ENCODE data around the gene WBP1.
A peak's percentile ranks its signal among the peaks of the same experiment; 100 is the strongest.
"Not testable (repeated sequence)": the region's sequence is repeated elsewhere in the genome, so short reads cannot be mapped to it uniquely, and the experiment has no call there.

WBP1 gene

DNA sequence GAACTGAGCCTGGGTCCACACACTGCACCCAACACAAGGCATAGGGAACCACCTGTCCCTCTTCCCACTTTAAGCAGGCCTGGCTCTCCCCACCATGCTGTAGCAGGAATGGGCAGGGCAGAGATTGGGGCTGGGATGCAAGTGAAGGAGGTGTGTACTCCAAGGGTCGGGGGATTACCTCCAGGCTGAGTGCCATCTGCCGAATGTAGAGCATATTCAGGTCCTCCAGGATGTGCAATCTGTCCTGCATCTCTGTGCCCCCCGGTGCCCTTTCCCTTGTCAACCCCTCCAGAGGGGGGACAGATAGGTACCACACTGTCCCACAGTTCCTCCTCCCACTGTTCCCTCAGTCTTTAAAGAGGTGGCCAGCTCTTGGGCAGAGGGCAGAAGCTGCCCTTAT, 18.9 kb upstream of the WBP1 start:
- TF ChIP-seq POLR2A (IDR thresholded peaks at IDR 0.05; ENCODE audit: low read length) (no peak), GATA1 (IDR thresholded peaks at IDR 0.05; ENCODE audit: low read depth, low read length) (no peak)
- no peak for DNase-seq

DNA sequence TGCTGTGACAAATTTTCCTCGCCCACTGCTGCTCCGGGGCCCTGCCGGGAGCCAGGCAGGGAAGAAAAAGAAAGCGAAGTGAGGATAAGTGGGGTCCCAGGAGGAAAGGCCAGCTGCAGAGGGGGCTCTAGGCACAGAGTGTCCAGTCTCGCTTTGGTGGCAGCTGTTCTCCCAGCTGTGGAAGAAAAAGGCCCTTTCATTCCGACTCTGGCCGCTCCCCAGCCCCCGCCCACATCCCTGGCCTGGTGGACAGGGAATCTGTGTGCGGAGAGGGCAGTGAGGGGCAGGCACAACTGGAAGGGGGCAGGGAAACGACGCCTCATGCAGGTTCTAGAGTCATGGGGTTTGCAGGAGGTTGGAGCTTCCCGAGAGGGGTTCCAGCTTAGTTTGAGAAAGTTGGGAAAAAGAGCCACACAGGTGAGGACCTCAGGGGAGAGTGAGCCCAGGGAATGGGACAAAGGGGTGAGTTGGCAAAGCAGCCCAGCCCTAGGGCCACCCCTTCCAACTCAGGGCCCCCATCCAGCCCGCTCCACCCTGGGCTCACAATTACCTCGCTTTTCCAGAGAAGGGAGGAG, 18.3 kb upstream of the WBP1 start:
- no peak for DNase-seq
- TF ChIP-seq GATA1 (IDR thresholded peaks at IDR 0.05; ENCODE audit: low read depth, low read length), result no peak
- TF ChIP-seq POLR2A (IDR thresholded peaks at IDR 0.05; ENCODE audit: low read length), result no peak

GRCh38 chr2:74440378-74441169, 17.7 kb upstream of the WBP1 start:
- TF ChIP-seq GATA1 (IDR thresholded peaks at IDR 0.05; ENCODE audit: low read depth, low read length), result no peak
- TF ChIP-seq POLR2A (IDR thresholded peaks at IDR 0.05; ENCODE audit: low read length), result no peak
- DNase-seq, result peak; percentile 42 to 53

DNA sequence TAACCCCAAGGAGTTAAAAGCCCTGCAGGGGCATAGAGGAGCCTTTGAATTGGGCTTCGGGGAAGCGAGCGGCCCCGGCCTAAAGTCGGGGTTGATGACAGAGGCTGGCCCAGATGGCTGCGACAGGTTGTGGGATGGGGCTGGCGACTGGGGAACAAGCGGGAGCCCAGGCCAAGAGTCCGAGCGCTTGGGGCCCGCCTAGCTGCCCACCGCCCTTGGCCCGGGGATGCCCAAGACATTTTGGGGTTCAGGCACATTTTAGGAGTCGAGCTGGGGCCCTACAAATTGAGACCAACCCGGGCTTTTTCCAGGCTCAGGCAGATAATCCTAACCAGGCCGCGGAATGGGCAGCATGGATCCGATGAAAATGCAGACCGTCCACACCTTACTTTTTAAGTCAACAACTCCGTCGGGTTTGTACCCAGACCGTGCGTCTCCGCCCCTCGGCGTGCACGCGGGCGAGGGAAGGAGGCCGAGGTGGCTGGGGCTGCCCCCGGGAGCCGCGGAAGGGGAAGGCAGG, 17.0 kb upstream of the WBP1 start:
- no peak for DNase-seq
- TF ChIP-seq GATA1 (IDR thresholded peaks at IDR 0.05; ENCODE audit: low read depth, low read length) (no peak), POLR2A (IDR thresholded peaks at IDR 0.05; ENCODE audit: low read length) (no peak)

DNA sequence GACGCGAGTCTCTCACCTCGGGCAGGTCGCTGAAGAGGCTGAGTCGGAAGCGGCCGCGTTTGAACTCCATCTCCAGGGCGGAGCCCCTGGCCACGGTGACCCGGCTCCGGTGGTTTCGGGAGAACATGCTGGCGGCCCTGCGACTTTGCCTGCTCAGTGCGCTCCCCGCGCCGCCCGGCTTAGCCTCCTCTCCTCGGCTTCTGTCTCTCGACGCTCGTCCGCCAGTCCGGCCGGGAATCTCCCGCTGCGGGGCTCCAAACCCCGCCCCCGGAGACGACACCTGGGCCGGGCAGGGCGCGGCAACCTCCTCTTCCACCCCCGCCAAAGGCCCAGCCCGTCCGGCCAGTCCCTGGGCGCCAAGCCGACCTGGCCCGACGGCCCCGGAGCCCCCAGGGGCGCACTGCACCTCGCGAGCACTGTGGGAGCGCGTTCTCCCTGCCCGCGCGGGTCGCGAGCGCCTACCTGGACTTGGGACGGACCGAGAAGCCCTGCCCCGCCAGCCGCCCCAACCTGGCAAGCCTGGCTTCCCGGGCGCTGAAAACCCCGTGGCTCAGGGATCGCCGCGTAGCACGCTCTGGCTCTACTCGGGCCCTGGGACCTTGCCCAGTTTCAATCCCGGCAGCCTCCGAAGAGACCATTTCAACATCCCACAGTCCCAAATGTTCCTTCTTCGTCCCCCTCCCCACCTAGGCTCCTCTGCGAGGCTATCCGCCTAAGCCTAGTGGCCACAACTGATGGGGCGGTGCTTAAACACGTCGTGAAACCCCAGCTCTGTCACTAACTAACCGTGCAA, 16.4 kb upstream of the WBP1 start, which contains the start of gene RTKN:
Gene RTKN (minus strand): TSS at position 248 of the 793 bp plus-strand sequence. CDS start 121 bp downstream, at position 127.
- no peak for DNase-seq
- TF ChIP-seq POLR2A (IDR thresholded peaks at IDR 0.05; ENCODE audit: low read length) (no peak), GATA1 (IDR thresholded peaks at IDR 0.05; ENCODE audit: low read depth, low read length) (no peak)

DNA sequence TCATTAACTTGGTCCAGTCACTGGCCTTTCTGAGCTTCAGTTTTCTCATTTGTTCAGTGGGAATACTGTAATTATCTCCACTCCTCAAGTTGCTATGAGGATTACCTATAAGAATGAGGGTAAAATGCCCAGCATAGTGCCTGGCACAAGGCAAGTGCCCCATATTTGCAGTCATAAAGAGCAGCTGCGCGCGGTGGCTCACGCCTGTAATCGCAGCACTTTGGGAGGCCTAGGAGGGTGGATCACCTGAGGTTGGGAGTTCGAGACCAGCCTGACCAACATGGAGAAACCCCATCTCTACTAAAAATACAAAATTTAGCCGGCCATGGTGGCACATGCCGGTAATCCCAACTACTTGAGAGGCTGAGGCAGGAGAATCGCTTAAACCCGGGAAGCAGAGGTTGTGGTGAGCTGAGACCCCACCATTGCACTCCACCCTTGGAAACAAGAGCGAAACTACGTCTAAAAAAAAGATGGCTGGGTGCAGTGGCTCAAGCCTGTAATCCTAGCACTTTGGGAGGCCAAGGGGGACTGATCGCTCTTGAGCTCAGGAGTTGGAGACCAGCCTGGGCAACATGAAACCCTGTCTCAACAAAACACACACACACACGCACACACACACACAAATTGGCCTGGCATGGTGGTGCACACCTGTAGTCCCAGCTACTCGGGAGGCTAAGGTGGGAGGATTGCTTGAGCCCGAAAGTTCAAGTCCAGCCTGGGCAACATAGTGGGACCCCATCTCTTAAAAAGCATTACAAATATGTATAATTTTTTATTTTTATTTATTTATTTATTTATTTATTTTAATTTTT, 15.5 kb upstream of the WBP1 start:
- DNase-seq, result not testable (repeated sequence)

DNA sequence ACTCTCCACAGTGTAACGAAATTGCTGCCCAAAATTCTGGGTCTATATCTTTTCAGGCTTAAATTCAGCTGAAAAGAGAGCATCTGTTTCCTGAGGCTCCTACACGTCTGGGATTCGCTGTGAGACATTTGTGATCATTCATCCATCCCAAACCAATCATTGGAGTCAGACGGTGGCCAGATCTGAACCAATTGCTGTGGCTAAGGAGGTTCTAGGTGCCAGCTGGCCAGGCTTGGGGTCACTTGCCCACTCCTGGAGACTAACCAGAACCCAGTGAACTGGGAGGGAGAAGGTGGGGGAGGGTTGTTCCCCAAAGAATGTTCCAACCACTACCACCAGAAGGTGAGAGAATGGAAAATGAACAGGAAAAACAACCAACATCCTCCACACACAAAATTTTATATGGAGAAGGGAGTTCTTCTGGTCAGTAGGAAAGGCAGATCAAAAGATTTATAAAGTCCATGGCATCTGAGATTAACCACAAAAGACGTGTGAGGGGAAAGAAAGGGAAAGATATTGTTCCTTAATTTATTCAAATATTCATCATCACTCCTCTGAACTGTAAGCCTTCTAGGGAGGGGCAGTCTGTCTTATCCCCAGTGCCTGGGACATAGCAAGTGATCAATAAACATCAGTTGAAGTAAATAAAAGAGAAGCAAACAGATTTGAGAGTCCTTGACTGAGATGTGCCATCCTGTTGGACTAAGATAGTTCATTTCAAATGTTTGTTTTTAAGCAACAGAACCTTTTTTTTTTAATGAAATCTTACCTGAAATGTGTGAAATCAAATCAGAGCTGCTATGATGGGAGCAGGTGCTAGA, 13.5 kb upstream of the WBP1 start:
- no peak for TF ChIP-seq GATA1 (IDR thresholded peaks at IDR 0.05; ENCODE audit: low read depth, low read length)
- no peak for TF ChIP-seq POLR2A (IDR thresholded peaks at IDR 0.05; ENCODE audit: low read length)

GRCh38 chr2:74447230-74447999, 10.8 kb upstream of the WBP1 start:
- TF ChIP-seq POLR2A (IDR thresholded peaks at IDR 0.05; ENCODE audit: low read length), result no peak
- no peak for TF ChIP-seq GATA1 (IDR thresholded peaks at IDR 0.05; ENCODE audit: low read depth, low read length)
- no peak for DNase-seq

More for the DNA sequence above, 13.5 kb upstream of the WBP1 start:
- no peak for DNase-seq

DNA sequence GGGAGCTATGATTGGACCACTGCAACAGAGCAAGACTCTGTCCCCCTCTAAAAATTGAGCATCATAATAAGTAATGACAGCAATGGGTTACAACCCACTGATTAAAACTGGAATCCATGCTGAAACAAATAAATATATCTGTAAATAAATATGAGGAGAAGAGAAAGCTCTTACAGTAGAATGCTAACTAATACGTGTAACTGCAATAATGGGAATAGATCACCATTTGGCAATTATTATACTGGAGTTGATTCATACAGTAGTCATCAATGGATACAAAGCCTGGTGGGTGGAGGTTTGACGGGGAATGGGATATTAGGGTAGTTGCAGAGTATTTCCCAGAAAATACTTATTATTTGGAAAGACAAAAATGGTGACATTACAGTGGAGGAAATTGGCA, 9.5 kb upstream of the WBP1 start:
- DNase-seq, result no peak
- no peak for TF ChIP-seq POLR2A (IDR thresholded peaks at IDR 0.05; ENCODE audit: low read length)
- TF ChIP-seq GATA1 (IDR thresholded peaks at IDR 0.05; ENCODE audit: low read depth, low read length), result no peak

DNA sequence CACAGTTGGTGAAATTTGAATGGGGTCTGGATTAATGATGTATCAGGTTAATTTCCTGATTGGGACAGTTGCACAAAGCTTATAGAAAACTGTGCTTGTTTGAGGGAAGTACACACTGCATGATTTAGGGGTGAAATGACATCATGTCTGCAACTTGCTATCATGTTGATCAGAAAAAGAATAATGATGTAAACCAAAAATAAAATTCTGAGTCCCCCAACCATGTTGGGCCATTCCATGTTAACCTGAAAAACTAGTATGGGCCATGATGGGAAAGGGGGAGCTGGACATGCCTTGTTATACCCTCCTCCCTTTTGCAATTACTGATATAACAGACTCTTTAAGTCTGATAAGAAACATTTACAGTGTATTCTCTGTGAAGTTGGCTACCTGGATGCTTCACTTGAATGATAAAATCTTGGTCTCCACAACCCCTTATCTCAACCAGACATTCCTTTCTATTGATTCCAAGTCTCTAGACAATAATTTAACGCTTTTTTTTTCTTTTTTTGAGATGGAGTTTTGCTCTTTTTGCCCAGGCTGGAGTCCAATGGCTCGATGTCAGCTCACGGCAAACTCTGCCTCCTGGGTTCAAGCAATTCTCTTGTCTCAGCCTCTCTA, 7.6 kb upstream of the WBP1 start:
- DNase-seq, result no peak
- no peak for TF ChIP-seq POLR2A (IDR thresholded peaks at IDR 0.05; ENCODE audit: low read length)
- TF ChIP-seq GATA1 (IDR thresholded peaks at IDR 0.05; ENCODE audit: low read depth, low read length), result no peak

- TF ChIP-seq POLR2A (IDR thresholded peaks at IDR 0.05; ENCODE audit: low read length), result peak; percentile 70
- TF ChIP-seq GATA1 (IDR thresholded peaks at IDR 0.05; ENCODE audit: low read depth, low read length), result no peak
- DNase-seq, result peak; percentile 99
Measured at GRCh38 chr2:74454654-74455511, 3.4 kb upstream of the WBP1 start, which contains the start of gene INO80B. Gene INO80B, plus strand, starts transcription at chr2:74455087. Its CDS starts 30 bp downstream, at chr2:74455117.

Data from erythroblast (primary cell).